SHP77 (cell line): ENCODE data around the gene BTN3A1.
"Not testable (repeated sequence)": the region's sequence is repeated elsewhere in the genome, so short reads cannot be mapped to it uniquely, and the experiment has no call there.

Experiments used
- DNase-seq, 2 experiments: peaks; one replicate each; lab custom pipeline; 2025; lab: John Stamatoyannopoulos, UW

The BTN3A1 gene

DNA sequence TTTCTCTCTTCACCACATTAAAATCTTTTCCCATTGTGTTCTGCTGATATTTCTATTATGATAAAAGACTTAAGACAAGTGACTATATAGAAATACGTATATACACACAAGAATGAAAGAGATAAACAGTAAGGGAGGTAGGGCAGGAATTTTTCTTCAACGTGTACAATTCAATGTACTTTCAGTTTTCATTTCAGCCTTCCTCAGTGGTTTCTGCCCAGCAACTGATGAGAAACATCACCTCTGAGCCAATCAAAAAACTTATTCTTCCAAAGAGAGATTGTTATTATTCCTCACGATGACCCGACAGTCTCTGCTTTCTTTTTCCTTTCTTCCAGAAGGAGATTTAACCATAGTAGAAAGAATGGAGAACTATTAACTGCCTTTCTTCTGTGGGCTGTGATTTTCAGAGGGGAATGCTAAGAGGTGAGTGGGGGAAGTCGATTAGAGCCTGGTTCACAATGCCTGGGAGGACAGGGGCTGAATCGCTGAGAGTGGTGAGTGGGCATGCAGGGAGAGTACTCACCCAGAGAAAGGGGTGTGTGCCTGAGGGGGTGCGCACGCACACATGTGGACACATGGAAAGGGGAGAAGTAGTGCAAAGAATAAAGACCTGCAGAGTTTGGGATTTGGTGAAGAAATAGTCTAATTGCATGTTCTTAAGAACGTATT, at the start of gene BTN3A1:
TSS of gene BTN3A1 (plus strand) at position 289 of the 672 bp plus-strand sequence. CDS start 3,289 bp downstream, outside the sequence.
- DNase-seq, result peak; percentile 57 to 69

DNA sequence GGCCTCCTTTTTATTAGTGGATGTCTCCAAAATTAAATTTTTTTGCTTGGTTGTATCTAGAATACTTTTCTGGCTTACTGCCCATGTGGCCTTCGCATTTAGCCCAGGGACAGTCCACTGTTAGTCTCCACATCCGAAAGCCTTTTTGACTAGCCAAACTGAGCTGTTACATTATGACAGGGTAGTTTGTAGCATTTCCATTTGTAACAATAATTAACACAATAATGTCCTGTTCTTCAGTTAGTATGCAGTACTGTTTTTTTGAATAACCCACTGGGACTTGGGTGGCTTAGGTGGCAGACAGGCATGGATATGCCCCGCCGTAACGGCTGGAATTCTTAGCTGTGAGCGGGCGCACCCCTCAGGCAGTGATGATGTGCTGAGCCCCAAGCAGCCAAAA, 49.8 kb upstream of the BTN3A1 start:
- DNase-seq, result no peak

DNA sequence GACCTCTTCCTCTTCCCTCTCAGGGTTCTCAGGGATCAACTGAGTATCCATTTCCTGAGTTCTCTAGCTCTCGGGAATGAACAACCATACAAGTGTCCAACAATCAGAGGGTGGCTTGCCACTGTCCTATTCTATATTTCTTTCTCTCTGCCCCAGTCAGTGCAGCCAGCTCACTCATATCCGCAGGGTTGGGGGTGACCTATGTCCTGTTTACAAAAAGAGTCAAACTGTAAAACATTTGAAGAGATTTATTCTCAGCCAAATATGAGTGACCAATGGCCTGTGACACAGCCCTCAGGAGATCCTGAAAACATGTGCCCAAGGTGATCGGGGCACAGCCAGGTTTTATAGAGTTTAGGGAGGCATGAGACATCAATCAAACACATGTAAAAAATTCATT, 47.9 kb upstream of the BTN3A1 start:
- no peak for DNase-seq

DNA sequence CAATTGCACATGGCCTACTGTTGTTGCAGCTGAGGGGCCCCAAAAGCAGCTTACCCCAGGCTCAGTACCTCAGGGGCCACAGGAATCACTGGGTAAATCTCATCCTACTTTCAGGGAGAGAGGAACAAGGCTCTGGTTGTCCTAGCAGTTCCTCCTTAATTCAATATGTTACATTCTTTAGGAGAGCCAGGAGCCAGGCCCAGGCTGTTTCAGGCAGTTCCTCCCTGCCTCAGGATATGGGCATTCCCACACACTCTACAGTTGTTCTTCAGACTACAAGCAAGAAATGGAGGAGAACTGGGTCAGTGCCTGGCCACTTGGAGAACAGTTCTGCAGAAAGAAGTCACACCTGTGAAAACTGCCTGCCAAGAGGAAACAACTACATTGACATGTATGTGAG, 46.7 kb upstream of the BTN3A1 start:
- no peak for DNase-seq

DNA sequence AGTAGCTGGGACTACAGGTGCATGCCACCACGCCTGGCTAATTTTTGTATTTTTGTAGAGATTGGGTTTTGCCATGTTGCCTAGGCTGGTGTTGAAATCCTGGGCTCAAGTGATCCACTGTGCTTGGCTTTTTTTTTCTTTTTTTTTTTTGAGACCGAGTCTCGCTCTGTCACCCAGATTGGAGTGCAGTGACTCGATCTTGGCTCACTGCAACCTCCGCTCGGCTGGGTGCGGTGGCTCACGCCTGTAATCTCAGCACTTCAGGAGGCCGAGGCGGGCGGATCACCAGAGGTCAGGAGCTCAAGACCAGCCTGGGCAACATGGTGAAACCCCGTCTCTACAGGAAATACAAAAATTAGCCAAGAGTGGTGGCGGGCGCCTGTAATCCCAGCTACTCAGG, 44.5 kb upstream of the BTN3A1 start:
- not testable (repeated sequence) for DNase-seq

DNA sequence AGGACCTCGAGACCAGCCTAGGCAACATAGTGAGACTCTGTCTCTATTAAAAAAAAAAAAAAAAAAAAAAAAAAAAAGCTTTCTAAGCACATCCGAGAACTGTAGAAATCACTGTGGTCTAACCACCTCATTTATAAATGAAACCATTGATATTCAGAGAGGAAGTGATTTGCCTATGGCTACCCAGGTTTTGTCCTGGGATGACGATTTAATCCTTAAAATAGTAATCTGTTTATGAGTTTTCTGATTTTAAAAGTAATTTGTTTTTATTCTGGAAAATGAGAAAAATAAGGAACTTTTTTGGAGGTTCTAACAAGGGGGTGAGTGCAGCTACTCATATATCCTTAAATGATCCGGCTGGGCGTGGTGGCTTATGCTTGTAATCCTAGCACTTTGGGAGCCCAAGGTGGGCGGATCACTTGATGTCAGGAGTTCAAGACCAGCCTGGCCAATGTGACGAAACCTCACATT, 43.5 kb upstream of the BTN3A1 start:
- DNase-seq, result no peak

DNA sequence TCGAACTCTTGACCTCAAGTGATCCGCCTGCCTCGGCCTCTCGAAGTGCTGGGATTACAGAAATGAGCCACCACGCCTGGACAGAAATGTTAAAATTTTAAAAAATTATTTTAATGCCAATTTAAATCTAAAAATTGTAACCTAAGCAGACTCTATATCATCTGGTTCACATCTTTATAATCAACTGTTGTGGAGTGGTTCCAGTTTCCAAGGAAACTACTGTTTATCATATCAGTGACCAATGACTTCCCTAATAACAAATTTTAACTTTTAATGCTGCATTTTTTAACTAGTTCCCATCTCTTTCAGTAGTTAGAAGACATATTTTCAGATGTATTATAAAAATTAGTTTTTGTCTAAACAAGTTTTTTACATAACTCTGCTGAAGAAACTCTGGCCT, 42.3 kb upstream of the BTN3A1 start:
- DNase-seq, result no peak

DNA sequence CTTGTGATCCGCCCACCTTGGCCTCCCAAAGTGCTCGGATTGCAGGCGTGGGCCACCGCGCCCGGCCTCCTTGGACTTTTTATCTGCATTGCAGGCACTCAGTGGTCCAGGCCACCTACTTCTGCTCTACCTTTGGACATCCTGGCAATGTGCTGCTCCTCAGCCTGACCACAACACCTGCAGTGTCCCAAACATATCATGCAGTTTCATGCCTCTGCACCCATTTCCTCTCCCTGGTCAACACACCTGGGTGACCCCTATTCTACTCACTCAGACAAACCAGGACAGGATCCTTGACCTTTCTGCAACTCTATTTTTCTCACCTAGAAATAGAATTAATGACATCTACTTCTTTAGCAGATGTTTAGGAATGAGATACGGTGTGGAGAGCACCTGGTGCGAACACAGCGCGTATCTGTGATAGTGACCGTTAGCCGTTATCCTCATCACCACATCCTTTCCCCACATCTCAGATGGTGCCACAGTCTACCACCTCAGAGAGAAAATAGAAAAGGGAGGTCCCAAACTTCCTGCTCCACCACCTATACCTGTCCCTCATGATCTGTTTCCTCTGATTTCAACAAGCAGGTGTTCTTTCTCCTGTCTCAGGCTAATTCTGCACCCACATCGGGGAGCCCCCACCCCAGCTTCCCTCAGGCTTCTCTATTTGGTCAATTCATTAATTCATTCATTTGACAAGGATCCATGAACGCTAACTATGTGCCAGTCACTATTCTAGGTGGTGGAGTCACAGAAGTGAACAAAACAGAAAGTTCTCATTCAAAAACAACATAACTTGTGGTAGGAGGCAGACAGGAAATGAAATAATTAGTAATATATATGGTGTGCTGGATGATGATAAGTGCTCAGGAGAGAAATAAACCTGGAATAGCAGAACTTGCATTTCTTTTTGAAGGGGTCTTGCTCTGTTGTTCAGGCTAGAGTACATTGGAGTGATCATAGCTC, 41.3 kb upstream of the BTN3A1 start:
- no peak for DNase-seq

DNA sequence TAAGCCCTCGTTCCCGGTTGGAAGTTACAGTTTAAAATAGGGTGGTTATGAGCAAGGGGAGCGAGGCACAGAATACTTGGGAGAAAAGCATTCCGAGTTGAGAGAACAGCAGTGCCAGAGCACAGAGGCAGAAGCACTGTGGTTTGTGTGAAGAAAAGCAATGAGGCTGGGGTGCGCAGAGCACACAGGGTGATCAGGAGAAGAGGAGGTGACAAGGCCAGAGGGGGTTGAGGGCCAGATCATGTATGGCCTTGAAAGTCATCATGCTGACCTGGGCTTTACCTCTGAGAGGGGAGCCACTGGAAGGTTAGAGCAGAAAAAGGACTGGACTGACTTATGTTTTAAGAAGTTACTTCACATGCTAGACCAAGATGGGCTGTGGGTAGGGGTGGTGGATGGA, 40.5 kb upstream of the BTN3A1 start:
- no peak for DNase-seq

DNA sequence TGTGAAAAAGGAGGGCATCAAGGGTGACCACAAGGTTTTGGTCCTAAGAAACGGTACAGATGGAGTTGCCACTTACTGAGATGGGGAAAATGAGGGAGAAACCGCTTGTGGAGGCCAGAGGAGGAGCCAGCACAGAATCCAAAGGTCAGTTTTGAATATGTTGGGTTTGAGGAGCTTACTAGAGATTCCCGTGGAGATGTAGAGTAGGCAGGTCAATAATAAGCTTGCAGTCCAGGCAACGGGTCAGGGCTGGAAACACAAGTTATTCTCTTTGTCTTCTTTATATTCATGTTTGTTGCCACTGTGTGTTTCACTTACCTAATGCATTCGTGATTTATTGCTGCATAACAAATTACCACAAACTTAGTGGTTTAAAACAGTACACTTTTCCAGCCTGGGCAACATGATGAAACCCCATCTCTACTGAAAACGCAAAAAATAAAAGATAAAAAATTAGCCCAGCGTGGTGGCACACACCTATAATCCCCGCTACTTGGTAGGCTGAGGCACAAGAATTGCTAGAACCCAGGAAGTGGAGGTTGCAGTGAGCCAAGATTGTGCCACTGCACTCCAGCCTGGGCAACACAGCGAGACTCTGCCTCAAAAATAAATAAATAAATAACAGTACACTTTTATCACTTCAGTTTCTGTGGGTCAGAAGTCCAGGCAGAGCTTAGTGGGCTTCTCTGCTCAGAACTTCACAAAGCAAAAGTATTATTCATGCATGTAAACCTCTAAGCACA, 39.8 kb upstream of the BTN3A1 start:
- no peak for DNase-seq

DNA sequence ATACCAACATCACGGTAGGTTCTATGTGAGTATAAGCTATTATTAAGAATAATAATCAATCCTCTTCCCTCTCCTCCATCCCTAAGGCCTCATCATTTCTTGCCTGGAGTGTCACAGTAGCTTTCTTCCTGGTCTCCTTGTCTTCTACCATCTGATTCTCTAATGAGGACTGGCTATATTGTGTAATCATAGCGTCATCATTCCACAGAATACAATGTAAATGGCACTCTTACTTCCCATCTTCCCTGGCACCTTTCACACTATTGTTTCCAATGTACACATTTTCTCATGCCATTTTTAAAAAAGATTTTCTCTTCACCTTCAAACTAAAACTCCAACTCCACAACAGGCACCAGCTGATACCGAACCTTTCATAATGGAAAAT, 39.2 kb upstream of the BTN3A1 start:
- no peak for DNase-seq

DNA sequence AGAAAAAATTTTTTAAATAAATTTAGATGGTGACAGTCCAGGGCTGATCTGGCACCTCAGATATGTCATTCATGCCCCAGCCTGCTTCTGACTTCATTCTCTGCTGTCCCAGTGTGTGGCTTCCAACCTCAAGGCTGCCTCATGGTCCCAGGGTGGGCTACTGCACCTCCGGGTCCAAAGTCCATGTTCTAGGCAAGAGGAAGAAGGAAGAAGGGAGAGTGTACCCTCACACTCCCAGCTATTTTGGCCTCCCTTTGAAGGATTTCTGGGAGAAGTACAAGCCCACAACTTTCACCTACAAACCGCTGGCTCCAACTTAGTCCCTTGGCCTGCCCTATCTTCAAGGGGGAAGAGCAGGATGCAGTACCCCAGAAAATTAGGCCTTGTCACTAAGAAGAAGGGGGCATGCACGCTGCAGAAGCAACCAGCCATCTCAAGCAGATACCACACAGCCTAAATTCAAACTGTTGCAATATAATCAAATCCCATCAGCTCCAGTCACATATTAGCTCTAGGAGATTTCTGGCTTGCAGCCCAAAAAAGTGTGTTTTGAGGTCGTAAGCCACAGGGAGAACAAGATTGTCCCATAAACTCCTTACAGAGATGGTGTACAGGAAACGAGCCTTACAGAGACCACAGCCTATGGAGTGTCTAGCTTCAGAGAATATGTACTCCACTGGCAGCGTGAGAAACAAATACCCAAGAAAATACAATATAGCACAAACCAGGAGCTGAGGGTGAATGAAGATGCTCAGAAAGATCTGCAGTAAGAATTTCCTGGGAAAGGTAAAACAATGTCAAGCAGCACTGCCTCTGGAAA, 38.0 kb upstream of the BTN3A1 start:
- no peak for DNase-seq

DNA sequence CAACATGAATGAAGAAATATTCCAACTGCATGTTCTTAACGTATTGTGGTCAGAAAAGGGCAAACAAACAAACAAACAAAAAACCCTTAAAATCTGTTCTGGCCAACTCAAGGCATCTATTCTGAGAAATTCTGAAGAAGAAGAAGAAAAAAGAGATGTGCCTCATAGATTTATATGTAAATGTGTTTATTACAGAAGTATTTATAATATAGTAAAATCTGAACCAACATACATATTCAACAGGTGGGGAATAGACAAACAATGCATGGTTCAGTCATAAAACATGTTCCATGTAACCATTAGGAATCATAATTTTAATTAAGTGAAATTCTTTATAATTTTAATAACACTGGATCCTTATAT, 36.5 kb upstream of the BTN3A1 start:
- no peak for DNase-seq

DNA sequence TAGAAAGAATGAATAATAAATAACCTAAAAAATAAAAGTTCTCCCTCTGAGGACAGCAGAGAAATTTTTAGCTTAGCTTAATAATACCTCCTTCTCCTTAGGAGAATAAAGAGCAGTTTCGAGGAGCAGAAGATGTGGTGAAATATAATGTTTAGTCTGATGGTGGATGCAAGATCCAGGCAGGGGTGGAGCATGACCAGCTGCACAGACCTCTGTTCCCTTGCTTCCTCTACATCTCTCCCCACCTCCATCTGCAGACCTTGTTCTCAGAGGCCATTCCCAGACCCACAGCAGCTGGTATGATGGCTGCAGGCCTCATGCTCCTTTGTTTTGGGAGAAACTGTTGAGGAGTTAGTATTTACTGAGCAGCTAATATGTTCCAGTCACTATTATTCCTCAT, 35.6 kb upstream of the BTN3A1 start:
- peak; percentile 36 to 70 for DNase-seq

DNA sequence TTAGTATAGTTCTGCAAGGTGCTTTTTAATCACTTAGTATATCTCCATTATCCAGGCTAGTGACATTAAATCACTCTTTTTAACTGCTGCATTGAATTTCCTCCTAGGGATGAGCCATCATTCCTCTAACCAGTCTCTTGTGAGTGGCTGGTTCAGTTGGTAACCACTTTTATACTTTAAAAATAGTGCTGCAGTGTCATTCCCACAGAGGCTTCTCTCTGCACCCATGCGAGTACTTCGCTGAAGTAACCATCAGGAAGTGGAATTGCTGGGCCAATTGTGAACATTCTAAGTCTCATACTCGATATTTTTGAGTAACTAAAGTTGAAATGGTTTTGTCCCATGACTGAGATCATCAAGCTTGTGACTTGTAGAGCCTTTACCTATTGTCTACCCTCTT, 35.0 kb upstream of the BTN3A1 start:
- DNase-seq, result no peak

DNA sequence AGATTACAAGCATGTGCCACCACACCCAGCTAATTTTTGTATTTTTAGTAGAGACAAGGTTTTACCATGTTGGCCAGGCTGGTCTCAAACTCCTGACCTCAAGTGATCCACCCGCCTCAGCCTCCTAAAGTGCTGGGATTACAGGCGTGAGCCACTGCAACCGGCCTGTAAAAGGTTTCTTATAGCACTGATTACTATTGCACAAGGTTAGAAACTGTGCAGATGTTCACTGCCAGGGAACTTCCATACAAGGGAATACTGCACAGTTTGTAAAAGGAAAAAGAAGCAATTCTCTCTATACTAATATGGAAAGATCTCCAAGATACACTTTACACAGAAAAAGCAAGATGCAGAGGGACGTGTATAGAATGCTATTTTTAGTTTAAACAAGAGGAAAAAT, 30.3 kb upstream of the BTN3A1 start:
- not testable (repeated sequence) for DNase-seq

DNA sequence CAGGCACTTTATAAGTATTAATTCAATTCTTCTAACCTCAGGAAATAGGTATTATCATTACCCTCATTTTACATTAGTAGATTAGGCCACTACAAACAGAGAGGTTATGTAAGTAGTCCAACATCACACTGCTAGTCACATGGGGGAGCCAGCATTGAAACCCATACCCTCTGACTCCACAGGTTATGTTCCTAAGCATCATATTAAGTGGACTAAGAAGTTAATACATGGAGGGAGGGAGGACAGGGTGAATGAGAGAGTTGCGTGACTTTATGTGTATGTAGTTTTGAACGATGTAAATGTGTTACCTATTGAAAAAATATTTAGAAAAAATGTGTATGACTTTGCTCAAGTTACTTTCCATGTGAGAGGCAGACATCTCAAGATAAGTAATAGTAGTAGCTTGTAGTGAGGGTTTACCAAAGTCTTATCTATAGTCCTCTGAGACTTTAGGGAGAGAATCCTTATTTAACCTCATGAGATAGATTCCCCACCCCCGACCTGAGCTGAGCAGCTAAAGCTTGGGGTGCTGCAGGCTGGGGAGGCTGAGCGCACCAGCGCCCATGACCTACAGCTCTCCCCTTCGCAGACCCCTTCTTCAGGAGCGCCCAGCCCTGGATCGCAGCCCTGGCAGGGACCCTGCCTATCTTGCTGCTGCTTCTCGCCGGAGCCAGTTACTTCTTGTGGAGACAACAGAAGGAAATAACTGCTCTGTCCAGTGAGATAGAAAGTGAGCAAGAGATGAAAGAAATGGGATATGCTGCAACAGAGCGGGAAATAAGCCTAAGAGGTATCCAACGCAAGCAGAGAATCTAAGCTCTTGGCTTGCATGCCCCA, 29.5 kb upstream of the BTN3A1 start:
- DNase-seq, result no peak

DNA sequence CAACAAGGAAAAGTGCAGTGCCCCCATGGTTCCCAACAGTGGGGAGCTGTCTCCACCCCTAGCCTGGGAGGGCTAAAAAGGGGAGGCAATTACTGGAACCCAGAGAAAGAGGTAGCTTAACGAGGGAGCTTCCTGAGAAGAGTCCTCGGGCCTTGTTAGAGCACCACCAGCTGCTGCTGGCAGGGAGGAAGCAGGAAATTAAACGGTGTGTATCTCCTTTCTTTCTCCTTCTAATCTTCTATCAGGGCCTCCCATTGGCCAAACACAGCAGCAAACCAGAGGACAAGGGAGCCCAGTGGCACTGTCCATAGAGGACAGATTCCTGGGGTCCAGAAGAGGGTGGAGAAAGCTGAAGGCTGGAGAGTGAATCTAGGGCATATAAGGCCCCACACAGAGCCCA, 26.8 kb upstream of the BTN3A1 start:
- no peak for DNase-seq

DNA sequence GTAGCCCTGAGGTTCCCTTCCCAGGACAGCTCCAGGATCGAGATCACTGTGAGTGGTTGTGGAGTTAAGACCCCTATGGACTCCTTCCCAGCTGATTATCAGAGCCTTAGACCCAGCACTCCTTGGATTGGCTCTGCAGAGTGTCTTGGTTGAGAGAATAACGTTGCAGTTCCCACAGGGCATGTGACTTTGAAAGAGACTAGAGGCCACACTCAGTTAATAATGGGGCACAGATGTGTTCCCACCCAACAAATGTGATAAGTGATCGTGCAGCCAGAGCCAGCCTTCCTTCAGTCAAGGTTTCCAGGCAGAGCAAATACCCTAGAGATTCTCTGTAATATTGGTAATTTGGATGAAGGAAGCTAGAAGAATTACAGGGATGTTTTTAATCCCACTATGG, 24.4 kb upstream of the BTN3A1 start:
- no peak for DNase-seq

DNA sequence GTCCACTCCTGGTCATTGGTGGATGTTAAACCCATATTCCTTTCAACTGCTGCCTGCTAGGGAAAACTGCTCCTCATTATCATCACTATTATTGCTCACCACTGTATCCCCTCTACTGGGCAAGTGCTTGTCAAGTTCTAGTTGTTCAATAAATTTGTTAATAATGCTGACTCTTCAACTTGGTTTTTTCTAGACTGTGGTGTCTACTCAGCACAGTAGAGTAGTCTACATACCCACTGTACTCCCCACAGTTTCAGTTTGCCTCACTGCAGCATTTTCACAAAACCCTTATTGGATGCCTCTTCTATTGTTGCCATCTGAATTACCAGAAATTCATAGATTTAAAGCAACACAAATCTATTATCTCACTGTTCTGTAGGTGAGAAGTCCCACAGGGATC, 23.9 kb upstream of the BTN3A1 start:
- DNase-seq, result not testable (repeated sequence)

DNA sequence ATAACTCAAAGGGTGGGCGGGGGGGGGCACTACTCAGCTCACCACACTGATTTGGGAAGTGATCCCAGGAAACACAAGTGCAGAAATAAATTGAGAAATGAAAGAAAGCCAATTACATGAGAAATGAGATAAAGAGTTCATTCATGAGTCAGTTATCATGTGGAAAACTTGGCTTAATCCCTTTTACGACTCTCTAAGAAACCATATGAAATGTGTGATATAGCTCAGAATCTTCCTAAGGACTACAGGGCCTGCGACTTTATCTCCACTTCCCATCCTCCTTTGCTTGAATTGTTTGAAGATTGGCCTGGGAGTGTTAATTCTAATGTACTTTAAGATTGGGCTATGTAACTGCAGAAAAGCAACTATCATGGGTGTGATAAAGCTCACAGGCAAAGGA, 22.8 kb upstream of the BTN3A1 start:
- DNase-seq, result no peak
